SK-N-SH (cell line): ENCODE measurements around the gene AARS2. TPM values are rescaled to one million over a fixed set of nuclear protein-coding genes. Genes with fewer than 3 reads are reported as not detected.

ENCODE experiments used
- CTCF ChIA-PET: fragments of 300-600, 350-600 bp; formaldehyde crosslinking; extraction: SDS; loops from one replicate; lab custom pipeline; 2021; lab: Yijun Ruan, JAX
- POLR2A ChIA-PET: fragments of 350-600 bp; sonication (Branson Sonifier 250); formaldehyde crosslinking; extraction: SDS; loops from one replicate; lab custom pipeline; 2020; ENCODE audit warnings: antibody characterized with exemption, inconsistent platforms; lab: Yijun Ruan, JAX
- DNase-seq: peaks from one replicate; pipeline ENCODE4 v3.0.0; 2012
- H2AFZ ChIP-seq: fragments of 200-600 bp; sonication (generic); 2 replicates; pipeline ENCODE4 v1.8.1; 2016; ENCODE audit warnings: antibody characterized with exemption, mild to moderate bottlenecking, low read depth
- H3F3A ChIP-seq: fragments of 200-600 bp; sonication (generic); replicated peaks from 2 replicates; pipeline ENCODE3; 2016; ENCODE audit warnings: antibody characterized with exemption, mild to moderate bottlenecking; ENCODE audit not compliant: insufficient read depth
- H3K27ac ChIP-seq, 2 experiments: fragments of 200-500 bp in 1 of 2; fragments of 200-600 bp in 1 of 2; sonication (Bioruptor generic) in 1 of 2; sonication (generic), shearing (Covaris generic) in 1 of 2; 2 replicates each; pipeline versions ENCODE4 v1.5.1 to v1.6.1; 2014 to 2016; ENCODE audit warnings: low read depth in 2 of 2, inconsistent platforms in 1 of 2, low read length in 1 of 2, mild to moderate bottlenecking in 1 of 2, mixed read lengths in 1 of 2
- H3K27me3 ChIP-seq: fragments of 200-600 bp; sonication (generic), shearing (Covaris generic); 2 replicates; pipeline ENCODE4 v1.6.1; 2016; ENCODE audit warnings: mixed run types; ENCODE audit not compliant: insufficient read depth
- H3K36me3 ChIP-seq, 2 experiments: fragments of 200-500 bp in 1 of 2; fragments of 200-600 bp in 1 of 2; sonication (Bioruptor generic) in 1 of 2; sonication (generic) in 1 of 2; replicated peaks in 1 of 2; 2 replicates each; pipeline versions ENCODE3 to v1.5.1; 2014 to 2016; ENCODE audit warnings: low read length in 1 of 2, mild to moderate bottlenecking in 1 of 2; ENCODE audit not compliant: insufficient read depth in 2 of 2, control insufficient read depth in 1 of 2
- H3K4me1 ChIP-seq, 2 experiments: fragments of 200-500 bp in 1 of 2; fragments of 200-600 bp in 1 of 2; sonication (Bioruptor generic) in 1 of 2; sonication (generic), shearing (Covaris generic) in 1 of 2; 2 replicates each; pipeline versions ENCODE4 v1.5.1 to v1.6.1; 2014 to 2016; ENCODE audit warnings: low read depth in 1 of 2, low read length in 1 of 2, mixed run types in 1 of 2; ENCODE audit not compliant: insufficient read depth in 2 of 2, control insufficient read depth in 1 of 2
- H3K4me2 ChIP-seq: fragments of 200-600 bp; sonication (generic), shearing (Covaris generic); 2 replicates; pipeline ENCODE4 v1.6.1; 2017; ENCODE audit warnings: mixed run types
- H3K4me3 ChIP-seq, 2 experiments: fragments of 200-500 bp in 1 of 2; fragments of 200-600 bp in 1 of 2; sonication (Bioruptor generic) in 1 of 2; sonication (generic), shearing (Covaris generic) in 1 of 2; 2 replicates each; pipeline versions ENCODE4 v1.5.1 to v1.8.1; 2014 to 2016; ENCODE audit warnings: low read depth in 2 of 2, inconsistent platforms in 1 of 2, low read length in 1 of 2, mild to moderate bottlenecking in 1 of 2, mixed read lengths in 1 of 2, moderate library complexity in 1 of 2
- H3K79me2 ChIP-seq: fragments of 200-600 bp; sonication (generic); 2 replicates; pipeline ENCODE4 v1.8.1; 2017; ENCODE audit warnings: mild to moderate bottlenecking; ENCODE audit not compliant: insufficient read depth
- H3K9ac ChIP-seq: fragments of 200-600 bp; sonication (generic); 2 replicates; pipeline ENCODE4 v1.6.1; 2017; ENCODE audit warnings: mixed run types
- H3K9me2 ChIP-seq: fragments of 200-600 bp; sonication (generic); 2 replicates; pipeline ENCODE4 v1.6.1; 2017; ENCODE audit warnings: mixed run types
- H3K9me3 ChIP-seq: fragments of 200-600 bp; sonication (generic); 2 replicates; pipeline ENCODE4 v1.6.1; 2017; ENCODE audit warnings: mixed run types, mild to moderate bottlenecking, moderate library complexity
- H4K20me1 ChIP-seq: fragments of 200-600 bp; sonication (generic); 2 replicates; pipeline ENCODE4 v1.6.1; 2017; ENCODE audit warnings: mild to moderate bottlenecking, mixed run types; ENCODE audit not compliant: insufficient read depth
- ELF1 ChIP-seq: IDR thresholded peaks from 2 replicates; pipeline ENCODE4 v1.4.0; 2012
- GATA2 ChIP-seq: sonication (generic); formaldehyde crosslinking; IDR thresholded peaks from 2 replicates; pipeline ENCODE4 v1.5.0; 2020; ENCODE audit warnings: mild to moderate bottlenecking, missing genetic modification reagents
- JUND ChIP-seq: IDR thresholded peaks from 2 replicates; pipeline ENCODE4 v1.4.0; 2012
- POLR2AphosphoS5 ChIP-seq: IDR thresholded peaks from 2 replicates; pipeline ENCODE4 v1.6.1; 2012; ENCODE audit warnings: low read depth, low read length
- RAD21 ChIP-seq: IDR thresholded peaks from 2 replicates; pipeline ENCODE4 v1.6.1; 2012; ENCODE audit warnings: mild to moderate bottlenecking, low read length
- RXRA ChIP-seq: IDR thresholded peaks from 2 replicates; pipeline ENCODE4 v1.4.0; 2012; ENCODE audit warnings: low read depth, mild to moderate bottlenecking, borderline replicate concordance
- TAF1 ChIP-seq: IDR thresholded peaks from 2 replicates; pipeline ENCODE4 v1.6.1; 2012; ENCODE audit warnings: low read depth, mild to moderate bottlenecking, low read length, moderate library complexity, borderline replicate concordance
- TEAD4 ChIP-seq: IDR thresholded peaks from 2 replicates; pipeline ENCODE4 v1.4.0; 2012; ENCODE audit warnings: mild to moderate bottlenecking, borderline replicate concordance; ENCODE audit not compliant: insufficient read depth
- YY1 ChIP-seq: IDR thresholded peaks from 2 replicates; pipeline ENCODE4 v1.4.0; 2012; ENCODE audit warnings: low read depth, mild to moderate bottlenecking
- WGBS: methylation state at CpG from one replicate; pipeline ENCODE4 v1.1.6; 2017; ENCODE audit warnings: low lambda C conversion rate; 5-methylcytosine and 5-hydroxymethylcytosine counted together
- polyA plus RNA-seq, 3 experiments: library from polyadenylated mRNA; depleted of rRNA; stranded (reverse); fragments of >200 nt; gene quantifications; 2 replicates each; pipeline ENCODE4 v1.2.3, GENCODE V29; 2012
- TF ChIP-seq, protein P1 (sequence below): IDR thresholded peaks from 2 replicates; pipeline ENCODE4 v1.4.0; 2012; ENCODE audit warnings: low read depth, borderline replicate concordance

The AARS2 gene
- polyA plus RNA-seq, 1 of the 3 experiments (the other 2 are of a cell fraction): 9.5 TPM

- H3K79me2 ChIP-seq: peaks cover 93% of the 10 kb centered on the region
- WGBS: 90% methylated on average over 14 of the region's 14 CpGs
- CTCF ChIA-PET: interaction anchor here (0.7 to 7.1 kb wide), 8 partner anchors 7 to 155 kb away, joined by 3 to 90 read pairs (median 4); partner anchors contain the start of genes HSP90AB1, NFKBIE and SLC29A1
Observed at GRCh38 chr6:44251576-44252524, 61.3 kb downstream of the AARS2 start.

GRCh38 chr6:44250718-44251123, 62.4 kb downstream of the AARS2 start:
- Histone ChIP-seq H3K4me3 (no peak overlapping the region), H2AFZ (no peak overlapping the region), H3K79me2 (peaks cover 83% of the 10 kb centered on the region), H3K27me3 (no peaks in the 10 kb centered on the region), H3K4me2 (0 out of 2 replicates have a peak overlapping the region, but pooled peaks have one; percentile 98), H3F3A (peaks cover 74% of the 10 kb centered on the region), H3K9me3 (no peaks in the 10 kb centered on the region), H3K9ac (no peak overlapping the region), H3K27ac (peak overlapping the region in 1 of 2 experiments; percentile 34; a peak in 1 of 4 replicates), H4K20me1 (peaks cover 88% of the 10 kb centered on the region), H3K36me3 (peaks cover 63 to 75% of the 10 kb centered on the region in 2 experiments), H3K9me2 (no peaks in the 10 kb centered on the region), H3K4me1 (peaks cover 13 to 38% of the 10 kb centered on the region in 2 experiments; a peak in 3 of 4 replicates)
- POLR2A ChIA-PET: no interaction called here
- CTCF ChIA-PET: interaction anchor here (0.6 to 2.3 kb wide), 5 partner anchors 13 to 154 kb away, joined by 3 to 6 read pairs (median 4); no protein-coding TSS in a partner anchor
- TF ChIP-seq POLR2AphosphoS5: no peak
- TF ChIP-seq RAD21: no peak
- no peak for TF ChIP-seq RXRA
- TF ChIP-seq YY1: no peak
- TF ChIP-seq, protein P1, sequence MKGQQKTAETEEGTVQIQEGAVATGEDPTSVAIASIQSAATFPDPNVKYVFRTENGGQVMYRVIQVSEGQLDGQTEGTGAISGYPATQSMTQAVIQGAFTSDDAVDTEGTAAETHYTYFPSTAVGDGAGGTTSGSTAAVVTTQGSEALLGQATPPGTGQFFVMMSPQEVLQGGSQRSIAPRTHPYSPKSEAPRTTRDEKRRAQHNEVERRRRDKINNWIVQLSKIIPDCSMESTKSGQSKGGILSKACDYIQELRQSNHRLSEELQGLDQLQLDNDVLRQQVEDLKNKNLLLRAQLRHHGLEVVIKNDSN: no peak
- TF ChIP-seq JUND: no peak
- no peak for TF ChIP-seq GATA2 (CRISPR knock-in tag)
- no peak for TF ChIP-seq TEAD4
- no peak for TF ChIP-seq ELF1
- no peak for TF ChIP-seq TAF1
- no peak for DNase-seq
- 89% methylated on average over 3 of the region's 3 CpGs for WGBS

More at GRCh38 chr6:44251576-44252524, 61.3 kb downstream of the AARS2 start:
- TF ChIP-seq ELF1 (no peak), POLR2AphosphoS5 (0 out of 2 replicates have a peak, but pooled peaks have one; percentile 5)
- Histone ChIP-seq H3K4me3 (no peak overlapping the region), H3K36me3 (peaks cover 63 to 76% of the 10 kb centered on the region in 2 experiments), H3K9ac (no peak overlapping the region), H3K27ac (peak overlapping the region in 1 of 2 experiments; percentile 13; a peak in 1 of 4 replicates), H4K20me1 (peaks cover 97% of the 10 kb centered on the region), H3F3A (peaks cover 78% of the 10 kb centered on the region), H3K9me3 (no peaks in the 10 kb centered on the region), H3K9me2 (no peaks in the 10 kb centered on the region), H2AFZ (no peak overlapping the region), H3K4me1 (peaks cover 13 to 45% of the 10 kb centered on the region in 2 experiments; a peak in 3 of 4 replicates), H3K27me3 (no peaks in the 10 kb centered on the region), H3K4me2 (no peak overlapping the region)
- POLR2A ChIA-PET: no interaction called here
- no peak for DNase-seq
